CD8-positive, alpha-beta memory T cell (primary cell): Measurements from ENCODE around the gene LRRC23. TPM values are rescaled to one million over a fixed set of nuclear protein-coding genes. Genes with fewer than 3 reads are reported as not detected.

ENCODE experiments used
- CTCF ChIA-PET: fragments of 350-600 bp; sonication (Branson Sonifier 250); formaldehyde crosslinking; loops from one replicate; lab custom pipeline; 2021; ENCODE audit warnings: antibody characterized with exemption; lab: Charles Lee
- POLR2A ChIA-PET: fragments of 350-600 bp; sonication (Branson Sonifier 250); formaldehyde crosslinking; loops from one replicate; lab custom pipeline; 2021; ENCODE audit warnings: antibody characterized with exemption; lab: Charles Lee
- DNase-seq, 5 donors: peaks; one replicate each; pipeline versions ENCODE4 v3.0.0 to v3.0.0-alpha.2; 2020 to 2022; ENCODE audit warnings: mixed read lengths in 1 of 5
- H3K27ac ChIP-seq: one replicate; pipeline ENCODE4 v1.7.0; 2013; ENCODE audit warnings: low read depth, mild to moderate bottlenecking, low read length, moderate library complexity
- H3K27me3 ChIP-seq: 2 replicates; pipeline ENCODE4 v1.7.0; 2013; ENCODE audit warnings: low read length, mild to moderate bottlenecking; ENCODE audit not compliant: insufficient read depth, poor library complexity, severe bottlenecking
- H3K36me3 ChIP-seq: 2 replicates; pipeline ENCODE4 v1.7.0; 2013; ENCODE audit warnings: mild to moderate bottlenecking, low read length, moderate library complexity; ENCODE audit not compliant: insufficient read depth
- H3K4me1 ChIP-seq: 2 replicates; pipeline ENCODE4 v1.7.0; 2013; ENCODE audit warnings: mild to moderate bottlenecking, low read length, moderate library complexity; ENCODE audit not compliant: insufficient read depth
- H3K4me3 ChIP-seq: 2 replicates; pipeline ENCODE4 v1.7.0; 2013; ENCODE audit warnings: mild to moderate bottlenecking, low read length
- H3K9me3 ChIP-seq: 2 replicates; pipeline ENCODE4 v1.7.0; 2013; ENCODE audit warnings: mild to moderate bottlenecking, low read length
- H3K27ac Mint-ChIP-seq, 8 donors: one replicate each; pipeline ENCODE4 v1.8.0; 2020 to 2021; ENCODE audit warnings: mixed read lengths in 8 of 8, mild to moderate bottlenecking in 6 of 8, inconsistent platforms in 3 of 8, moderate library complexity in 3 of 8
- H3K27me3 Mint-ChIP-seq, 2 donors: one replicate each; pipeline ENCODE4 v1.8.0; 2020 to 2021; ENCODE audit warnings: mixed read lengths in 2 of 2, mild to moderate bottlenecking in 1 of 2, moderate library complexity in 1 of 2
- H3K36me3 Mint-ChIP-seq, 3 donors: one replicate each; pipeline ENCODE4 v1.8.0; 2020 to 2021; ENCODE audit warnings: mixed read lengths in 3 of 3, inconsistent platforms in 1 of 3, mild to moderate bottlenecking in 1 of 3
- H3K4me1 Mint-ChIP-seq, 3 donors: one replicate each; pipeline ENCODE4 v1.8.0; 2020 to 2021; ENCODE audit warnings: mixed read lengths in 3 of 3, inconsistent platforms in 1 of 3, mild to moderate bottlenecking in 1 of 3
- H3K4me3 Mint-ChIP-seq, 7 donors: one replicate each; pipeline ENCODE4 v1.8.0; 2020 to 2021; ENCODE audit warnings: mixed read lengths in 7 of 7, mild to moderate bottlenecking in 6 of 7, moderate library complexity in 4 of 7, inconsistent platforms in 2 of 7
- H3K9me3 Mint-ChIP-seq, 5 donors: one replicate each; pipeline ENCODE4 v1.8.0; 2020 to 2022; ENCODE audit warnings: mixed read lengths in 5 of 5, mild to moderate bottlenecking in 3 of 5, moderate library complexity in 2 of 5, inconsistent platforms in 1 of 5
- polyA plus RNA-seq: library from polyadenylated mRNA; unstranded; fragments of 300-500 nt; fragmentation: Illumina TruSeq; gene quantifications from one replicate; pipeline ENCODE4 v1.2.3, GENCODE V29; 2021
- total RNA-seq, 2 experiments: library from RNA; stranded (reverse); gene quantifications; one replicate each; pipeline ENCODE4 v1.2.3, GENCODE V29; 2021

The LRRC23 gene
- total and polyA plus RNA-seq, 3 experiments from 2014 or later = 4.9 to 5.0 (median 5.0) TPM

DNA sequence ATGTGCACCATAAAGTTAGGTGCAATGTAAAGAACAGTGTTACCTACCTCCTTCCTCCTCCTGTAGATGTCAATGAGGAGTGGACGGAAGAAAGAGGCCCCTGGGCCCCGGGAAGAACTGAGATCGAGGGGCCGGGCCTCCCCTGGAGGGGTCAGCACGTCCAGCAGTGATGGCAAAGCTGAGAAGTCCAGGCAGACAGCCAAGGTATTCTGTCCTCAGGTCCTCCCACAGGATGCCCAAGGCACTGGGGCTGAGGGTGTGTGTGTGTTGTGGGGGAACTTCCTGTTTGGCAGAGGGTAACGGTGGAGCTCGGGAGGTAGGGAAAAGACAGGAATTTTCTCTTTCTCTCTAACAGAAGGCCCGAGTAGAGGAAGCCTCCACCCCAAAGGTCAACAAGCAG is 29.5 kb downstream of the LRRC23 start:
- H3K27ac ChIP-seq = no peak overlapping the region
- H3K9me3 Mint-ChIP-seq = no peaks in the 10 kb centered on the region
- peaks cover 55% of the 10 kb centered on the region for H3K4me1 ChIP-seq
- DNase-seq = no peak
- peak overlapping the region in 2 of 7 donors; percentile 33 to 72 for H3K4me3 Mint-ChIP-seq
- no peaks in the 10 kb centered on the region for H3K9me3 ChIP-seq
- ChIA-PET CTCF (interaction anchor here (1.0 to 22.6 kb wide), 8 partner anchors 8 to 174 kb away, joined by 3 to 815 read pairs (median 6); partner anchors contain the start of genes ATN1, C12orf57, LPCAT3 and RNU7-1), POLR2A (no interaction called here)
- H3K4me3 ChIP-seq = no peak overlapping the region
- H3K36me3 ChIP-seq = no peaks in the 10 kb centered on the region
- no peaks in the 10 kb centered on the region for H3K27me3 ChIP-seq
- H3K4me1 Mint-ChIP-seq = peaks cover 32 to 68% (median 47%) of the 10 kb centered on the region in 3 donors
- H3K27me3 Mint-ChIP-seq = peaks cover 0 to under 1% of the 10 kb centered on the region in 2 donors
- peaks cover 0 to 35% (median 5%) of the 10 kb centered on the region in 3 donors for H3K36me3 Mint-ChIP-seq
- H3K27ac Mint-ChIP-seq = peak overlapping the region in 7 of 8 donors; percentile 9 to 93 (median 50)

DNA sequence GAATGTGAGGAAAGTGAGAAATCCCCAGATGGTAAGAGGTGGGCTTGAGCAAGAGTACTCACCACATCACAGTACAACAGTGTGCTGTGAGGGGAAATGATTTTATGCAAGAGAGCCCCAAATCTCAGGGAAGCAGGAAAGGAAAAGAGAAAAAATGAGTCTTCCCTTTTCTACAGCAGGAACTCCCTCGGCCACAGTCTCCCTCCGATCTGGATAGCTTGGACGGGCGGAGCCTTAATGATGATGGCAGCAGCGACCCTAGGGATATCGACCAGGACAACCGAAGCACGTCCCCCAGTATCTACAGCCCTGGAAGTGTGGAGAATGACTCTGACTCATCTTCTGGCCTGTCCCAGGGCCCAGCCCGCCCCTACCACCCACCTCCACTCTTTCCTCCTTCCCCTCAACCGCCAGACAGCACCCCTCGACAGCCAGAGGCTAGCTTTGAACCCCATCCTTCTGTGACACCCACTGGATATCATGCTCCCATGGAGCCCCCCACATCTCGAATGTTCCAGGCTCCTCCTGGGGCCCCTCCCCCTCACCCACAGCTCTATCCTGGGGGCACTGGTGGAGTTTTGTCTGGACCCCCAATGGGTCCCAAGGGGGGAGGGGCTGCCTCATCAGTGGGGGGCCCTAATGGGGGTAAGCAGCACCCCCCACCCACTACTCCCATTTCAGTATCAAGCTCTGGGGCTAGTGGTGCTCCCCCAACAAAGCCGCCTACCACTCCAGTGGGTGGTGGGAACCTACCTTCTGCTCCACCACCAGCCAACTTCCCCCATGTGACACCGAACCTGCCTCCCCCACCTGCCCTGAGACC is 31.0 kb downstream of the LRRC23 start:
- H3K27ac Mint-ChIP-seq = peak overlapping the region; percentile 74 to 97 (median 92)
- no peaks in the 10 kb centered on the region for H3K9me3 ChIP-seq
- ChIA-PET CTCF (interaction anchor here (0.7 to 22.6 kb wide), 8 partner anchors 9 to 173 kb away, joined by 3 to 815 read pairs (median 4); partner anchors contain the start of genes ATN1 and SPSB2), POLR2A (interaction anchor here (1.0 to 1.3 kb wide), 3 partner anchors 9 to 16 kb away, joined by 3 to 4 read pairs (median 3); partner anchors contain the start of gene PTPN6)
- no peaks in the 10 kb centered on the region for H3K9me3 Mint-ChIP-seq
- H3K27ac ChIP-seq = no peak overlapping the region
- no peak for DNase-seq
- peak overlapping the region; percentile 18 to 85 (median 73) for H3K4me3 Mint-ChIP-seq
- H3K36me3 ChIP-seq = no peaks in the 10 kb centered on the region
- peaks cover 0 to 41% (median 5%) of the 10 kb centered on the region in 3 donors for H3K36me3 Mint-ChIP-seq
- peaks cover 44% of the 10 kb centered on the region for H3K4me1 ChIP-seq
- peaks cover 0 to 1% of the 10 kb centered on the region in 2 donors for H3K27me3 Mint-ChIP-seq
- H3K27me3 ChIP-seq = no peaks in the 10 kb centered on the region
- no peak overlapping the region for H3K4me3 ChIP-seq
- peaks cover 24 to 58% (median 43%) of the 10 kb centered on the region in 3 donors for H3K4me1 Mint-ChIP-seq

DNA sequence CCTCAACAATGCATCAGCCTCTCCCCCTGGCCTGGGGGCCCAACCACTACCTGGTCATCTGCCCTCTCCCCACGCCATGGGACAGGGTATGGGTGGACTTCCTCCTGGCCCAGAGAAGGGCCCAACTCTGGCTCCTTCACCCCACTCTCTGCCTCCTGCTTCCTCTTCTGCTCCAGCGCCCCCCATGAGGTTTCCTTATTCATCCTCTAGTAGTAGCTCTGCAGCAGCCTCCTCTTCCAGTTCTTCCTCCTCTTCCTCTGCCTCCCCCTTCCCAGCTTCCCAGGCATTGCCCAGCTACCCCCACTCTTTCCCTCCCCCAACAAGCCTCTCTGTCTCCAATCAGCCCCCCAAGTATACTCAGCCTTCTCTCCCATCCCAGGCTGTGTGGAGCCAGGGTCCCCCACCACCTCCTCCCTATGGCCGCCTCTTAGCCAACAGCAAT is 31.6 kb downstream of the LRRC23 start:
- peaks cover 0 to 42% (median 5%) of the 10 kb centered on the region in 3 donors for H3K36me3 Mint-ChIP-seq
- Histone ChIP-seq H3K9me3 (no peaks in the 10 kb centered on the region), H3K27me3 (no peaks in the 10 kb centered on the region), H3K4me3 (no peak overlapping the region), H3K36me3 (no peaks in the 10 kb centered on the region), H3K4me1 (peaks cover 40% of the 10 kb centered on the region), H3K27ac (no peak overlapping the region)
- peaks cover 0 to 1% of the 10 kb centered on the region in 2 donors for H3K27me3 Mint-ChIP-seq
- peaks cover 24 to 53% (median 43%) of the 10 kb centered on the region in 3 donors for H3K4me1 Mint-ChIP-seq
- peak overlapping the region; percentile 88 to 98 (median 94) for H3K27ac Mint-ChIP-seq
- ChIA-PET CTCF (interaction anchor here (0.7 to 22.6 kb wide), 8 partner anchors 9 to 169 kb away, joined by 3 to 815 read pairs (median 4); partner anchors contain the start of genes ATN1 and SPSB2), POLR2A (interaction anchor here (0.7 to 2.2 kb wide), 4 partner anchors 9 to 69 kb away, joined by 3 to 14 read pairs (median 4); partner anchors contain the start of genes ENO2 and PTPN6)
- H3K4me3 Mint-ChIP-seq = peak overlapping the region; percentile 82 to 91 (median 85)
- no peaks in the 10 kb centered on the region for H3K9me3 Mint-ChIP-seq
- DNase-seq = no peak

DNA sequence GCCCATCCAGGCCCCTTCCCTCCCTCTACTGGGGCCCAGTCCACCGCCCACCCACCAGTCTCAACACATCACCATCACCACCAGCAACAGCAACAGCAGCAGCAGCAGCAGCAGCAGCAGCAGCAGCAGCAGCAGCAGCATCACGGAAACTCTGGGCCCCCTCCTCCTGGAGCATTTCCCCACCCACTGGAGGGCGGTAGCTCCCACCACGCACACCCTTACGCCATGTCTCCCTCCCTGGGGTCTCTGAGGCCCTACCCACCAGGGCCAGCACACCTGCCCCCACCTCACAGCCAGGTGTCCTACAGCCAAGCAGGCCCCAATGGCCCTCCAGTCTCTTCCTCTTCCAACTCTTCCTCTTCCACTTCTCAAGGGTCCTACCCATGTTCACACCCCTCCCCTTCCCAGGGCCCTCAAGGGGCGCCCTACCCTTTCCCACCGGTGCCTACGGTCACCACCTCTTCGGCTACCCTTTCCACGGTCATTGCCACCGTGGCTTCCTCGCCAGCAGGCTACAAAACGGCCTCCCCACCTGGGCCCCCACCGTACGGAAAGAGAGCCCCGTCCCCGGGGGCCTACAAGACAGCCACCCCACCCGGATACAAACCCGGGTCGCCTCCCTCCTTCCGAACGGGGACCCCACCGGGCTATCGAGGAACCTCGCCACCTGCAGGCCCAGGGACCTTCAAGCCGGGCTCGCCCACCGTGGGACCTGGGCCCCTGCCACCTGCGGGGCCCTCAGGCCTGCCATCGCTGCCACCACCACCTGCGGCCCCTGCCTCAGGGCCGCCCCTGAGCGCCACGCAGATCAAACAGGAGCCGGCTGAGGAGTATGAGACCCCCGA is 32.2 kb downstream of the LRRC23 start:
- Mint-ChIP-seq H3K36me3 (peaks cover 0 to 43% (median 5%) of the 10 kb centered on the region in 3 donors), H3K4me3 (peak overlapping the region; percentile 82 to 91 (median 85)), H3K27me3 (peaks cover 0 to 1% of the 10 kb centered on the region in 2 donors), H3K4me1 (peaks cover 25 to 53% (median 43%) of the 10 kb centered on the region in 3 donors), H3K27ac (peak overlapping the region; percentile 88 to 98 (median 94)), H3K9me3 (no peaks in the 10 kb centered on the region)
- H3K27ac ChIP-seq = peak overlapping the region; percentile 87
- no peaks in the 10 kb centered on the region for H3K27me3 ChIP-seq
- no peaks in the 10 kb centered on the region for H3K9me3 ChIP-seq
- peak in 2 of 5 donors; percentile 66 to 77 for DNase-seq
- H3K4me3 ChIP-seq = peak overlapping the region; percentile 86
- ChIA-PET POLR2A (interaction anchor here (0.6 to 2.2 kb wide), 16 partner anchors 8 to 171 kb away, joined by 3 to 22 read pairs (median 6); partner anchors contain the start of genes ENO2, PTPN6, SPSB2 and TPI1), CTCF (interaction anchor here (0.9 to 22.6 kb wide), 21 partner anchors 8 to 185 kb away, joined by 3 to 815 read pairs (median 5); partner anchors contain the start of genes ATN1, C1RL, CDCA3 and ENO2)
- H3K36me3 ChIP-seq = no peaks in the 10 kb centered on the region
- H3K4me1 ChIP-seq = peaks cover 39% of the 10 kb centered on the region

DNA sequence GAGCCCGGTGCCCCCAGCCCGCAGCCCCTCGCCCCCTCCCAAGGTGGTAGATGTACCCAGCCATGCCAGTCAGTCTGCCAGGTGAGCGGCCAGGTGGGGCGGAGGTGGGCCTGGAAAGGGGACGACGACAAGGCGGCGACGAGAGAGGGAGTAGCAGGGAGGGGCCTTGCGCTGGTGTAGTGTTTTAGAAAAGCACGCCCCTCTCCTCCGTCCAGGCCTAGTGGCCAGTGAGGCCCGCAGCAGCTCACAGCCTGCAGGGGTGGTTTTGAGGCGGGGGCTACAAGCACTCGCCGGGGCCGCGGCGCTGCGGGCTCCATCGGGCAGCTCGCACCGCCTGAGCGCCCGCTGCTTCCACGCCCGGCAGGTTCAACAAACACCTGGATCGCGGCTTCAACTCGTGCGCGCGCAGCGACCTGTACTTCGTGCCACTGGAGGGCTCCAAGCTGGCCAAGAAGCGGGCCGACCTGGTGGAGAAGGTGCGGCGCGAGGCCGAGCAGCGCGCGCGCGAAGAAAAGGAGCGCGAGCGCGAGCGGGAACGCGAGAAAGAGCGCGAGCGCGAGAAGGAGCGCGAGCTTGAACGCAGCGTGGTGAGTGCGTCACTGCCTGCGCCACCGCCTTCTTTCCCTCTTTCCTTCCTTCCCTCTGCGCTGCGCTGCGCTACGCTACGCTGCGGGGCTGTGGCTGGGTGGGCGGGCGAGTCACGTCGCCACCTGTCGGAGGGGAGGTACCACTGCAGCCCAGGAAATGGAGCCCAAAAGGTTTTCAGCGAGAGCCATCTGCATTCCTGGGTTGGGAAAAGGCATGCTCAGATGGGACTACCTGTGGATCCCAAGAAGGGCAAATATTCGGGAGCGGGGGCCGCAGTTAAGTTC is 33.1 kb downstream of the LRRC23 start:
- POLR2A ChIA-PET = interaction anchor here (0.5 to 2.2 kb wide), 24 partner anchors 9 to 1102 kb away, joined by 3 to 22 read pairs (median 4); partner anchors contain the start of genes ENO2, PTPN6, SPSB2 and TPI1
- H3K4me1 ChIP-seq = peaks cover 34% of the 10 kb centered on the region
- no peaks in the 10 kb centered on the region for H3K9me3 Mint-ChIP-seq
- H3K4me3 Mint-ChIP-seq = peak overlapping the region; percentile 82 to 91 (median 85)
- peak overlapping the region; percentile 92 to 98 (median 94) for H3K27ac Mint-ChIP-seq
- H3K27ac ChIP-seq = peak overlapping the region; percentile 87
- H3K4me1 Mint-ChIP-seq = peaks cover 27 to 48% (median 34%) of the 10 kb centered on the region in 3 donors
- H3K27me3 ChIP-seq = no peaks in the 10 kb centered on the region
- H3K36me3 ChIP-seq = no peaks in the 10 kb centered on the region
- H3K27me3 Mint-ChIP-seq = peaks cover 0 to 1% of the 10 kb centered on the region in 2 donors
- peak overlapping the region; percentile 86 for H3K4me3 ChIP-seq
- no peaks in the 10 kb centered on the region for H3K9me3 ChIP-seq
- peak; percentile 90 to 96 (median 93) for DNase-seq
- peaks cover 0 to 45% (median 4%) of the 10 kb centered on the region in 3 donors for H3K36me3 Mint-ChIP-seq
- CTCF ChIA-PET = interaction anchor here (0.6 to 22.6 kb wide), 25 partner anchors 9 to 184 kb away, joined by 3 to 815 read pairs (median 6); partner anchors contain the start of genes ATN1, C1RL, CDCA3 and ENO2

DNA sequence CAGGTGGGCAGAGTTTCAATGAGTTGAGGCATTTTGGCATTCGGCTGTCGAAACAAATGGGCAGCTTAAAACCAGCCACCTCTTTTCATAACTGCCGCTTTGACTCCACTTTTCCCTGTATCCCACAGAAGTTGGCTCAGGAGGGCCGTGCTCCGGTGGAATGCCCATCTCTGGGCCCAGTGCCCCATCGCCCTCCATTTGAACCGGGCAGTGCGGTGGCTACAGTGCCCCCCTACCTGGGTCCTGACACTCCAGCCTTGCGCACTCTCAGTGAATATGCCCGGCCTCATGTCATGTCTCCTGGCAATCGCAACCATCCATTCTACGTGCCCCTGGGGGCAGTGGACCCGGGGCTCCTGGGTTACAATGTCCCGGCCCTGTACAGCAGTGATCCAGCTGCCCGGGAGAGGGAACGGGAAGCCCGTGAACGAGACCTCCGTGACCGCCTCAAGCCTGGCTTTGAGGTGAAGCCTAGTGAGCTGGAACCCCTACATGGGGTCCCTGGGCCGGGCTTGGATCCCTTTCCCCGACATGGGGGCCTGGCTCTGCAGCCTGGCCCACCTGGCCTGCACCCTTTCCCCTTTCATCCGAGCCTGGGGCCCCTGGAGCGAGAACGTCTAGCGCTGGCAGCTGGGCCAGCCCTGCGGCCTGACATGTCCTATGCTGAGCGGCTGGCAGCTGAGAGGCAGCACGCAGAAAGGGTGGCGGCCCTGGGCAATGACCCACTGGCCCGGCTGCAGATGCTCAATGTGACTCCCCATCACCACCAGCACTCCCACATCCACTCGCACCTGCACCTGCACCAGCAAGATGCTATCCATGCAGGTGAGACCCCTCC is 34.0 kb downstream of the LRRC23 start:
- Mint-ChIP-seq H3K27ac (peak overlapping the region; percentile 47 to 96 (median 92)), H3K4me3 (peak overlapping the region in 6 of 7 donors; percentile 74 to 91 (median 85)), H3K27me3 (peaks cover 0 to 3% of the 10 kb centered on the region in 2 donors), H3K9me3 (no peaks in the 10 kb centered on the region), H3K36me3 (peaks cover 0 to 41% (median 2%) of the 10 kb centered on the region in 3 donors), H3K4me1 (peaks cover 29 to 52% (median 37%) of the 10 kb centered on the region in 3 donors)
- no peaks in the 10 kb centered on the region for H3K9me3 ChIP-seq
- CTCF ChIA-PET = interaction anchor here (0.6 to 22.6 kb wide), 24 partner anchors 8 to 183 kb away, joined by 3 to 815 read pairs (median 8); partner anchors contain the start of genes ATN1, C1RL, CDCA3 and ENO2
- H3K27me3 ChIP-seq = no peaks in the 10 kb centered on the region
- H3K4me3 ChIP-seq = peak overlapping the region; percentile 86
- H3K27ac ChIP-seq = peak overlapping the region; percentile 87
- H3K36me3 ChIP-seq = no peaks in the 10 kb centered on the region
- peaks cover 32% of the 10 kb centered on the region for H3K4me1 ChIP-seq
- POLR2A ChIA-PET = interaction anchor here (0.6 to 2.2 kb wide), 19 partner anchors 10 to 249 kb away, joined by 3 to 22 read pairs (median 6); partner anchors contain the start of genes ENO2, PTPN6, SPSB2 and TPI1
- DNase-seq = no peak
